A549 (cell line): ENCODE data around the gene SDHB. TPM values are rescaled to one million over a fixed set of nuclear protein-coding genes. Genes with fewer than 3 reads are reported as not detected.

Experiments
- ATAC-seq, 2 experiments: fragments of 200-7000 bp in 1 of 2; fragments of >200 bp in 1 of 2; cut with Nextera tagmentation in 1 of 2; cut with Tn5 transposase in 1 of 2; 3 replicates each; pipeline versions ENCODE4 v1.8.0 to v1.9.1; 2018 to 2020; ENCODE audit warnings: mild to moderate bottlenecking in 1 of 2, moderate library complexity in 1 of 2
- CTCF ChIA-PET: fragments of 300-600 bp; sonication (Branson Sonifier 250); formaldehyde crosslinking; extraction: SDS; loops from one replicate; lab custom pipeline; 2021; ENCODE audit warnings: antibody characterized with exemption, inconsistent platforms; lab: Yijun Ruan, JAX
- POLR2A ChIA-PET: fragments of 350-600 bp; formaldehyde crosslinking; extraction: SDS; loops from one replicate; lab custom pipeline; 2021; ENCODE audit warnings: antibody characterized with exemption, inconsistent platforms; lab: Yijun Ruan, JAX
- DNase-seq, 2 experiments: peaks; one replicate each; pipeline versions ENCODE4 v3.0.0 to v3.0.0-alpha.2; 2011 to 2016; ENCODE audit warnings: low read depth in 1 of 2, low spot score in 1 of 2
- FAIRE-seq: peaks from 2 replicates; lab custom pipeline; 2011; peaks lifted over from hg19 to GRCh38; lab: Jason Lieb, UNC
- H3K27ac ChIP-seq, 2 experiments: fragments of >200 bp; sonication (Bioruptor Twin); formaldehyde crosslinking; 3 replicates each; pipeline ENCODE4 v1.5.1; 2016 to 2017
- H3K4me1 ChIP-seq: fragments of >200 bp; sonication (Bioruptor Twin); formaldehyde crosslinking; 3 replicates; pipeline ENCODE4 v1.6.1; 2016
- H3K4me2 ChIP-seq: fragments of >200 bp; sonication (Bioruptor Twin); formaldehyde crosslinking; 3 replicates; pipeline ENCODE4 v1.6.1; 2016
- H3K4me3 ChIP-seq: fragments of >200 bp; sonication (Bioruptor Twin); formaldehyde crosslinking; 3 replicates; pipeline ENCODE4 v1.5.1; 2016
- H3K9me3 ChIP-seq: fragments of >200 bp; sonication (Bioruptor Twin); formaldehyde crosslinking; 3 replicates; pipeline ENCODE4 v1.6.1; 2016
- BHLHE40 ChIP-seq: IDR thresholded peaks from 2 replicates; pipeline ENCODE4 v1.6.1; 2012; ENCODE audit warnings: low read depth, low read length, inconsistent platforms
- CBX8 ChIP-seq: fragments of 200-600 bp; sonication (generic); IDR thresholded peaks from 2 replicates; pipeline ENCODE4 v1.6.1; 2016
- ESRRA ChIP-seq: fragments of 150-350 bp; IDR thresholded peaks from 2 replicates; pipeline ENCODE4 v1.6.1; 2014; ENCODE audit warnings: mild to moderate bottlenecking, low read length, borderline replicate concordance
- FOSB ChIP-seq: fragments of 250-450 bp; sonication (Bioruptor Pico); IDR thresholded peaks from 2 replicates; pipeline ENCODE4 v1.5.0; 2020; ENCODE audit warnings: mild to moderate bottlenecking, moderate library complexity
- FOSL2 ChIP-seq, 2 experiments: fragments of 450-650 bp in 1 of 2; fragments of >200 bp in 1 of 2; sonication (Bioruptor Twin) in 1 of 2; formaldehyde crosslinking; IDR thresholded peaks; 2 replicates each; pipeline versions ENCODE4 v1.5.0 to v1.6.1; 2016 to 2020; ENCODE audit warnings: mild to moderate bottlenecking in 1 of 2, moderate library complexity in 1 of 2
- HOXA7 ChIP-seq: fragments of 250-450 bp; sonication (Bioruptor Pico); IDR thresholded peaks from 2 replicates; pipeline ENCODE4 v1.5.0; 2020; ENCODE audit warnings: mild to moderate bottlenecking, moderate library complexity
- HOXB13 ChIP-seq: fragments of 250-450 bp; sonication (Bioruptor Pico); IDR thresholded peaks from 2 replicates; pipeline ENCODE4 v1.5.0; 2020; ENCODE audit warnings: low read depth, mild to moderate bottlenecking, moderate library complexity
- JUN ChIP-seq, 2 experiments: fragments of >200 bp; sonication (Bioruptor Twin); formaldehyde crosslinking; IDR thresholded peaks; 2 replicates in 1 of 2; 3 replicates in 1 of 2; pipeline ENCODE4 v1.6.1; 2016 to 2017
- KDM5A ChIP-seq: fragments of 200-600 bp; sonication (generic); IDR thresholded peaks from 2 replicates; pipeline ENCODE4 v1.6.1; 2016; ENCODE audit warnings: antibody characterized with exemption, mild to moderate bottlenecking
- NPAS2 ChIP-seq: fragments of 250-450 bp; sonication (Bioruptor Pico); IDR thresholded peaks from 2 replicates; pipeline ENCODE4 v1.8.0; 2022; ENCODE audit warnings: mild to moderate bottlenecking, moderate library complexity, borderline replicate concordance
- NR3C1 ChIP-seq: fragments of >200 bp; sonication (Bioruptor Twin); formaldehyde crosslinking; IDR thresholded peaks from 3 replicates; pipeline ENCODE4 v1.6.1; 2017
- PHF8 ChIP-seq: fragments of 200-600 bp; sonication (generic); IDR thresholded peaks from 2 replicates; pipeline ENCODE4 v1.6.1; 2016; ENCODE audit warnings: low read depth, mild to moderate bottlenecking, antibody characterized with exemption, moderate library complexity, borderline replicate concordance
- POLR2A ChIP-seq: IDR thresholded peaks from 2 replicates; pipeline ENCODE4 v1.6.1; 2012; ENCODE audit warnings: mild to moderate bottlenecking, low read length
- POLR2AphosphoS2 ChIP-seq: conservative IDR thresholded peaks from 2 replicates; pipeline ENCODE4 v1.6.1; 2012; ENCODE audit warnings: low read length, improper control_type of control experiment, inconsistent platforms
- RAD21 ChIP-seq, 2 experiments: fragments of >200 bp in 1 of 2; sonication (Bioruptor Twin) in 1 of 2; formaldehyde crosslinking in 1 of 2; IDR thresholded peaks in 1 of 2; conservative IDR thresholded peaks in 1 of 2; 2 replicates in 1 of 2; 3 replicates in 1 of 2; pipeline ENCODE4 v1.6.1; 2012 to 2018; ENCODE audit warnings: inconsistent platforms in 1 of 2
- RARB ChIP-seq: fragments of 250-450 bp; sonication (Bioruptor Pico); IDR thresholded peaks from 2 replicates; pipeline ENCODE4 v1.8.0; 2021; ENCODE audit warnings: mild to moderate bottlenecking, moderate library complexity
- SREBF2 ChIP-seq: fragments of 450-650 bp; IDR thresholded peaks from 2 replicates; pipeline ENCODE4 v1.6.1; 2014; ENCODE audit warnings: mild to moderate bottlenecking, moderate library complexity
- ZNF302 ChIP-seq: fragments of 250-450 bp; sonication (Bioruptor Pico); IDR thresholded peaks from 2 replicates; pipeline ENCODE4 v1.9.0; 2021; ENCODE audit warnings: inconsistent platforms, mild to moderate bottlenecking, moderate library complexity
- WGBS: methylation state at CpG from one replicate; pipeline ENCODE4 v1.1.6; 2017; ENCODE audit errors: missing lambda C conversion rate; 5-methylcytosine and 5-hydroxymethylcytosine counted together
- polyA minus RNA-seq: library from RNA; depleted of rRNA, polyadenylated mRNA; stranded (reverse); fragments of >200 nt; gene quantifications from 2 replicates; pipeline ENCODE4 v1.2.3, GENCODE V29; 2011; rRNA and poly(A)+ RNA removed
- polyA plus RNA-seq, 4 experiments: library from polyadenylated mRNA; depleted of rRNA in 3 of 4; stranded (reverse); fragments of >200 nt; fragmentation: RNase III in 1 of 4; extraction: RNeasy Plus Mini Kit Qiagen cat#74134 plus additional on column Dnase treatment in 1 of 4; gene quantifications; 2 replicates in 3 of 4; 3 replicates in 1 of 4; pipeline ENCODE4 v1.2.3, GENCODE V29; 2011 to 2017
- TF ChIP-seq, protein P1 (sequence below): fragments of 450-650 bp; IDR thresholded peaks from 2 replicates; pipeline ENCODE4 v1.6.1; 2014; ENCODE audit warnings: antibody characterized with exemption
- TF ChIP-seq, protein P2 (sequence below): IDR thresholded peaks from 2 replicates; pipeline ENCODE4 v1.6.1; 2012
- TF ChIP-seq, protein P3 (sequence below): IDR thresholded peaks from 2 replicates; pipeline ENCODE4 v1.6.1; 2012; ENCODE audit warnings: low read depth, borderline replicate concordance
- TF ChIP-seq, protein P4 (sequence below): fragments of 200-600 bp; sonication (generic); IDR thresholded peaks from 2 replicates; pipeline ENCODE4 v1.6.1; 2016; ENCODE audit warnings: antibody characterized with exemption, mild to moderate bottlenecking, moderate library complexity
- TF ChIP-seq, protein P5 (sequence below): IDR thresholded peaks from 2 replicates; pipeline ENCODE4 v1.6.1; 2012

The SDHB gene
- polyA plus RNA-seq (2011; rRNA removed), result 262 and 343 TPM in 2 replicates
- 146 and 151 TPM in 2 replicates for polyA plus RNA-seq (2012; cell fraction: cytosol; rRNA removed)
- 62.1 and 92.4 TPM in 2 replicates for polyA plus RNA-seq (2012; cell fraction: nucleus; rRNA removed)
- 111 to 122 TPM (median 114 TPM) in 3 replicates for polyA plus RNA-seq (2017; fragmentation: RNase III; extraction: RNeasy Plus Mini Kit Qiagen cat#74134 plus additional on column Dnase treatment)
- 75.2 and 76.8 TPM in 2 replicates for polyA minus RNA-seq

DNA sequence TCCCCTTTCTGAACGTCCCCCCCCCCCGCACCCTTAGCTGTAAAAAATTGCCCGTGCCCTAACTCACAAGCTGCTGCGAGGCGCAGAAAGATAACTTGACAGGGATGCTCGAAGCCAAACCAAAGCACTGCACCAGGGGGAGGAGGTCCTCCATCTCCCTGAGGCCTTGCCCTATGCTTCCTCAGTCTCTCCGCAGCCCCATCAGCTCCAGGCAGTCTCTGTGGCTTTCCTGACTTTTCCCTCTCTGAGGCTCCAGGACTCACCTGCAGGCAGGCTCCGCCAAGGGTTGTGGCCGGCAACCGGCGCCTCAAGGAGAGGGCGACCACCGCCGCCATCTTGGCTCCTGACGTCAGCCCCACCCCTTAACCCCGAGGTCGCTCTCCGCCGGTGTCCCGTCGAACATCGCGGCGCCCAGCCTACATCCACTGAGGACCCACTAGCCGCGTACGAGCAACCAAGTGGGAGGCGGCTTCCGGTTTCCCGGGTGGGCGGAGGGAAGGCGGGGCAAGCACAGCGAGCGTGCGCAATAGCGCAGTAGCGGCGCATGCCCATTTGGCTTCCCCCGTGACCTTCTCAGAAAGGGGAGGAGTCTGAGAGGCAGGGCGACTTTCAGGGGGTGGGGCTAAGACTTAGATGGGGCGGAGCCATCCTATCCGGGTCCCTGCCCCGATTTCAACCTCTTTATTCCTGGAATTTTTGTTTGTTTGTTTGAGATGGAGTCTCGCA is at the start of gene SDHB:
Gene SDHB (minus strand): TSS at position 348 of the 726 bp plus-strand sequence. CDS start 13 bp downstream, at position 335.
- H3K4me2 ChIP-seq, result peak within 1 kb of the TSS; percentile 82
- ATAC-seq (peak; percentile 99), FAIRE-seq (no peak), DNase-seq (peak; percentile 93 to 97)
- ChIA-PET POLR2A (no interaction called here), CTCF (interaction anchor here (1.8 kb wide), 1 partner anchor 72 kb away, joined by 5 read pairs; no protein-coding TSS in a partner anchor)
- peaks cover 17% of the 10 kb centered on the region for H3K4me1 ChIP-seq
- H3K27ac ChIP-seq, result peak within 1 kb of the TSS; percentile 78 to 95
- no peaks in the 10 kb centered on the region for H3K9me3 ChIP-seq
- peak; percentile 93 for TF ChIP-seq KDM5A
- no peak for TF ChIP-seq RAD21 (conservative IDR thresholded peaks at IDR 0.05 in 1 of 2, IDR thresholded peaks at IDR 0.05 in 1 of 2)
- no peak for TF ChIP-seq ESRRA
- peak; percentile 64; the same call in 1 of the 2 replicates for TF ChIP-seq PHF8
- TF ChIP-seq, protein P1, sequence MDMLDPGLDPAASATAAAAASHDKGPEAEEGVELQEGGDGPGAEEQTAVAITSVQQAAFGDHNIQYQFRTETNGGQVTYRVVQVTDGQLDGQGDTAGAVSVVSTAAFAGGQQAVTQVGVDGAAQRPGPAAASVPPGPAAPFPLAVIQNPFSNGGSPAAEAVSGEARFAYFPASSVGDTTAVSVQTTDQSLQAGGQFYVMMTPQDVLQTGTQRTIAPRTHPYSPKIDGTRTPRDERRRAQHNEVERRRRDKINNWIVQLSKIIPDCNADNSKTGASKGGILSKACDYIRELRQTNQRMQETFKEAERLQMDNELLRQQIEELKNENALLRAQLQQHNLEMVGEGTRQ, result peak; percentile 75
- TF ChIP-seq BHLHE40, result no peak
- TF ChIP-seq, protein P2, sequence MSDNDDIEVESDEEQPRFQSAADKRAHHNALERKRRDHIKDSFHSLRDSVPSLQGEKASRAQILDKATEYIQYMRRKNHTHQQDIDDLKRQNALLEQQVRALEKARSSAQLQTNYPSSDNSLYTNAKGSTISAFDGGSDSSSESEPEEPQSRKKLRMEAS, result peak; percentile 55
- no peak for TF ChIP-seq FOSB (CRISPR knock-in tag)
- TF ChIP-seq JUN (IDR thresholded peaks at IDR 0.05), result peak in 1 of 2 experiments; percentile 32; a peak in 1 of 5 replicates
- peak; percentile 79 for TF ChIP-seq POLR2A
- WGBS, result 2% methylated on average over 36 of the region's 44 CpGs
- H3K4me3 ChIP-seq, result peak within 1 kb of the TSS; percentile 72

DNA sequence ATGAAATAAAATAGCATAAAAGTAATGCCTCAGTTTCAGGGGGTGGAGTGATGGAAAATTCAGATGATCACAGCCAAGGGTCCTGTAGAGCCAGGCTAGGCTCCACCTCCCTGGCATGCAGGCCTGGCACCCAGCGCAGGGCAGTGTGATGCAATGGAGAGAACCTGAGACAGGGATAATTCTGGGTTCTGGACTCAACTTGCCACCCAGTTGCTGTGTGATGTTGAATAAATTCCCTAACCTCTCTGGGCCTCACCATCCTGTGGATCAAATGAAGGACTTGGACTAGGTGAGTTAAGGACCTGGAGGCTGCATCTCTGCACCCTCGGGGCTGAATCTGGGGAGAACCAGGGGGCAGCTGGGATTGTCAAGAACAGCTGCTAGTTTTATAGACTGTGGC is 48.4 kb upstream of the SDHB start:
- no peak overlapping the region for H3K4me2 ChIP-seq
- no peak overlapping the region for H3K4me3 ChIP-seq
- DNase-seq (no peak), ATAC-seq (no peak), FAIRE-seq (no peak)
- ChIA-PET CTCF (interaction anchor here (1.2 to 1.7 kb wide), 2 partner anchors 23 to 42 kb away, joined by 3 read pairs; no protein-coding TSS in a partner anchor), POLR2A (no interaction called here)
- 60% methylated on average over 2 of the region's 2 CpGs for WGBS
- no peaks in the 10 kb centered on the region for H3K4me1 ChIP-seq
- H3K27ac ChIP-seq, result no peak overlapping the region
- no peaks in the 10 kb centered on the region for H3K9me3 ChIP-seq
- TF ChIP-seq, protein P3, sequence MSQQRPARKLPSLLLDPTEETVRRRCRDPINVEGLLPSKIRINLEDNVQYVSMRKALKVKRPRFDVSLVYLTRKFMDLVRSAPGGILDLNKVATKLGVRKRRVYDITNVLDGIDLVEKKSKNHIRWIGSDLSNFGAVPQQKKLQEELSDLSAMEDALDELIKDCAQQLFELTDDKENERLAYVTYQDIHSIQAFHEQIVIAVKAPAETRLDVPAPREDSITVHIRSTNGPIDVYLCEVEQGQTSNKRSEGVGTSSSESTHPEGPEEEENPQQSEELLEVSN, result no peak
- TF ChIP-seq SREBF2 (no peak), NR3C1 (no peak), FOSL2 (IDR thresholded peaks at IDR 0.05) (no peak), FOSL2 (CRISPR knock-in tag; IDR thresholded peaks at IDR 0.05) (no peak), ZNF302 (CRISPR knock-in tag) (no peak), HOXA7 (CRISPR knock-in tag) (no peak), NPAS2 (CRISPR knock-in tag) (no peak), CBX8 (no peak), RARB (no peak), HOXB13 (CRISPR knock-in tag) (no peak), POLR2AphosphoS2 (no peak), POLR2A (no peak)
- TF ChIP-seq, protein P4, sequence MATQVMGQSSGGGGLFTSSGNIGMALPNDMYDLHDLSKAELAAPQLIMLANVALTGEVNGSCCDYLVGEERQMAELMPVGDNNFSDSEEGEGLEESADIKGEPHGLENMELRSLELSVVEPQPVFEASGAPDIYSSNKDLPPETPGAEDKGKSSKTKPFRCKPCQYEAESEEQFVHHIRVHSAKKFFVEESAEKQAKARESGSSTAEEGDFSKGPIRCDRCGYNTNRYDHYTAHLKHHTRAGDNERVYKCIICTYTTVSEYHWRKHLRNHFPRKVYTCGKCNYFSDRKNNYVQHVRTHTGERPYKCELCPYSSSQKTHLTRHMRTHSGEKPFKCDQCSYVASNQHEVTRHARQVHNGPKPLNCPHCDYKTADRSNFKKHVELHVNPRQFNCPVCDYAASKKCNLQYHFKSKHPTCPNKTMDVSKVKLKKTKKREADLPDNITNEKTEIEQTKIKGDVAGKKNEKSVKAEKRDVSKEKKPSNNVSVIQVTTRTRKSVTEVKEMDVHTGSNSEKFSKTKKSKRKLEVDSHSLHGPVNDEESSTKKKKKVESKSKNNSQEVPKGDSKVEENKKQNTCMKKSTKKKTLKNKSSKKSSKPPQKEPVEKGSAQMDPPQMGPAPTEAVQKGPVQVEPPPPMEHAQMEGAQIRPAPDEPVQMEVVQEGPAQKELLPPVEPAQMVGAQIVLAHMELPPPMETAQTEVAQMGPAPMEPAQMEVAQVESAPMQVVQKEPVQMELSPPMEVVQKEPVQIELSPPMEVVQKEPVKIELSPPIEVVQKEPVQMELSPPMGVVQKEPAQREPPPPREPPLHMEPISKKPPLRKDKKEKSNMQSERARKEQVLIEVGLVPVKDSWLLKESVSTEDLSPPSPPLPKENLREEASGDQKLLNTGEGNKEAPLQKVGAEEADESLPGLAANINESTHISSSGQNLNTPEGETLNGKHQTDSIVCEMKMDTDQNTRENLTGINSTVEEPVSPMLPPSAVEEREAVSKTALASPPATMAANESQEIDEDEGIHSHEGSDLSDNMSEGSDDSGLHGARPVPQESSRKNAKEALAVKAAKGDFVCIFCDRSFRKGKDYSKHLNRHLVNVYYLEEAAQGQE, result no peak
- TF ChIP-seq, protein P5, sequence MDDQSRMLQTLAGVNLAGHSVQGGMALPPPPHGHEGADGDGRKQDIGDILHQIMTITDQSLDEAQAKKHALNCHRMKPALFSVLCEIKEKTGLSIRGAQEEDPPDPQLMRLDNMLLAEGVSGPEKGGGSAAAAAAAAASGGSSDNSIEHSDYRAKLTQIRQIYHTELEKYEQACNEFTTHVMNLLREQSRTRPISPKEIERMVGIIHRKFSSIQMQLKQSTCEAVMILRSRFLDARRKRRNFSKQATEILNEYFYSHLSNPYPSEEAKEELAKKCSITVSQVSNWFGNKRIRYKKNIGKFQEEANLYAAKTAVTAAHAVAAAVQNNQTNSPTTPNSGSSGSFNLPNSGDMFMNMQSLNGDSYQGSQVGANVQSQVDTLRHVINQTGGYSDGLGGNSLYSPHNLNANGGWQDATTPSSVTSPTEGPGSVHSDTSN, result no peak
